Smooth muscle cell (in vitro differentiated cells): Measurements from ENCODE around the gene ZNF606. TPM values are rescaled to one million over a fixed set of nuclear protein-coding genes. Genes with fewer than 3 reads are reported as not detected.

Source experiments
- DNase-seq: peaks from one replicate; lab custom pipeline; 2025; ENCODE audit not compliant: unreplicated experiment; lab: John Stamatoyannopoulos, UW
- H2AFZ ChIP-seq: fragments of 200-600 bp; sonication (generic); 2 replicates; pipeline ENCODE4 v1.6.0; 2016; ENCODE audit warnings: antibody characterized with exemption, low read depth, mild to moderate bottlenecking
- H3F3A ChIP-seq: fragments of 200-600 bp; sonication (generic); 2 replicates; pipeline ENCODE4 v1.6.0; 2017; ENCODE audit warnings: antibody characterized with exemption, low read depth
- H3K27ac ChIP-seq: fragments of 200-600 bp; sonication (generic); 2 replicates; pipeline ENCODE4 v1.5.1; 2016; ENCODE audit warnings: low read depth, mild to moderate bottlenecking
- H3K27me3 ChIP-seq: fragments of 200-600 bp; sonication (generic); 2 replicates; pipeline ENCODE4 v1.6.1; 2016; ENCODE audit warnings: low read depth, mild to moderate bottlenecking
- H3K36me3 ChIP-seq: fragments of 200-600 bp; sonication (generic); 2 replicates; pipeline ENCODE4 v1.5.1; 2016; ENCODE audit warnings: low read depth
- H3K4me1 ChIP-seq: fragments of 200-600 bp; sonication (generic); 2 replicates; pipeline ENCODE4 v1.5.1; 2016; ENCODE audit warnings: low read depth
- H3K4me2 ChIP-seq: fragments of 200-600 bp; sonication (generic); 2 replicates; pipeline ENCODE4 v1.6.0; 2016; ENCODE audit warnings: mild to moderate bottlenecking
- H3K4me3 ChIP-seq: fragments of 200-600 bp; sonication (generic); 2 replicates; pipeline ENCODE4 v1.5.1; 2016; ENCODE audit warnings: mild to moderate bottlenecking
- H3K79me2 ChIP-seq: fragments of 200-600 bp; sonication (generic); 2 replicates; pipeline ENCODE4 v1.6.0; 2016; ENCODE audit warnings: low read depth, mild to moderate bottlenecking
- H3K9ac ChIP-seq: fragments of 200-600 bp; sonication (generic); 2 replicates; pipeline ENCODE4 v1.6.0; 2016; ENCODE audit warnings: low read depth
- H3K9me3 ChIP-seq: fragments of 200-600 bp; sonication (generic); replicated peaks from 2 replicates; pipeline ENCODE4 v1.5.1; 2016; ENCODE audit warnings: low read depth
- H4K20me1 ChIP-seq: fragments of 200-600 bp; sonication (generic); 2 replicates; pipeline ENCODE4 v1.6.0; 2016; ENCODE audit warnings: low read depth
- CTCF ChIP-seq: fragments of 200-600 bp; sonication (generic); IDR thresholded peaks from 2 replicates; pipeline ENCODE4 v1.5.1; 2017; ENCODE audit warnings: borderline replicate concordance, mild to moderate bottlenecking, antibody characterized with exemption; ENCODE audit not compliant: insufficient read depth, poor library complexity, severe bottlenecking
- WGBS: methylation state at CpG from one replicate; pipeline ENCODE4 v1.1.7; 2016; ENCODE audit warnings: low lambda C conversion rate; 5-methylcytosine and 5-hydroxymethylcytosine counted together
- polyA plus RNA-seq: library from polyadenylated mRNA; unstranded; fragments of >200 nt; fragmentation: Nextera tagmentation; extraction: Ambion mirVana; gene quantifications from 2 replicates; pipeline ENCODE4 v1.2.1, GENCODE V29; 2016
- total RNA-seq: library from RNA; depleted of rRNA; stranded (reverse); fragments of >200 nt; gene quantifications from 2 replicates; pipeline ENCODE4 v1.2.3, GENCODE V29; 2014

Gene ZNF606
- total and polyA plus RNA-seq, 2 experiments from 2014 or later: 5.2 to 18.6 TPM

- Histone ChIP-seq H3K9me3 (peaks cover 13% of the 10 kb centered on the region), H3K79me2 (no peaks in the 10 kb centered on the region), H2AFZ (no peak overlapping the region), H3K4me2 (no peak overlapping the region), H3K27ac (no peak overlapping the region), H3K36me3 (no peaks in the 10 kb centered on the region), H3K4me1 (no peaks in the 10 kb centered on the region), H4K20me1 (no peaks in the 10 kb centered on the region), H3F3A (no peaks in the 10 kb centered on the region), H3K4me3 (no peak overlapping the region), H3K27me3 (no peaks in the 10 kb centered on the region), H3K9ac (no peak overlapping the region)
- no peak for TF ChIP-seq CTCF
- 87% methylated on average over 4 of the region's 4 CpGs for WGBS
- DNase-seq: no peak
These were observed 47.6 kb downstream of the ZNF606 start for GRCh38 chr19:57954996-57955395.

GRCh38 chr19:57949702-57950101 lies 52.9 kb downstream of the ZNF606 start:
- H3K36me3 ChIP-seq: no peaks in the 10 kb centered on the region
- no peaks in the 10 kb centered on the region for H3K9me3 ChIP-seq
- no peaks in the 10 kb centered on the region for H4K20me1 ChIP-seq
- H3K27ac ChIP-seq: no peak overlapping the region
- H3K4me1 ChIP-seq: peaks cover 7% of the 10 kb centered on the region
- no peak for TF ChIP-seq CTCF
- WGBS: 85% methylated on average over 12 of the region's 12 CpGs
- H2AFZ ChIP-seq: no peak overlapping the region
- no peaks in the 10 kb centered on the region for H3F3A ChIP-seq
- no peak overlapping the region for H3K4me2 ChIP-seq
- H3K9ac ChIP-seq: no peak overlapping the region
- peaks cover 25% of the 10 kb centered on the region for H3K79me2 ChIP-seq
- H3K4me3 ChIP-seq: no peak overlapping the region
- DNase-seq: no peak
- no peaks in the 10 kb centered on the region for H3K27me3 ChIP-seq

- Histone ChIP-seq H2AFZ (no peak overlapping the region), H3K27me3 (no peaks in the 10 kb centered on the region), H3K9me3 (no peaks in the 10 kb centered on the region), H3K36me3 (no peaks in the 10 kb centered on the region), H3K9ac (no peak overlapping the region), H3K4me2 (no peak overlapping the region), H3K4me3 (no peak overlapping the region), H3F3A (no peaks in the 10 kb centered on the region), H3K4me1 (peaks cover 7% of the 10 kb centered on the region), H3K79me2 (peaks cover 28% of the 10 kb centered on the region), H3K27ac (no peak overlapping the region), H4K20me1 (no peaks in the 10 kb centered on the region)
- 92% methylated on average over 18 of the region's 24 CpGs for WGBS
- no peak for DNase-seq
- TF ChIP-seq CTCF: no peak
These were observed 53.3 kb downstream of the ZNF606 start for GRCh38 chr19:57949296-57949695.

GRCh38 chr19:57947419-57948134 lies 55.0 kb downstream of the ZNF606 start, which contains the start of gene ZNF256:
Gene ZNF256 (minus strand): TSS chr19:57947706. CDS start chr19:57947474, 232 bp downstream.
- H4K20me1 ChIP-seq: no peaks in the 10 kb centered on the region
- H3K79me2 ChIP-seq: peaks cover 41% of the 10 kb centered on the region
- H3F3A ChIP-seq: no peaks in the 10 kb centered on the region
- DNase-seq: peak; percentile 69
- peak; percentile 58 for TF ChIP-seq CTCF
- peak within 1 kb of the TSS; percentile 96 for H3K4me2 ChIP-seq
- H2AFZ ChIP-seq: peak within 1 kb of the TSS; percentile 64
- peaks cover 7% of the 10 kb centered on the region for H3K4me1 ChIP-seq
- peaks cover 10% of the 10 kb centered on the region for H3K36me3 ChIP-seq
- peak within 1 kb of the TSS; percentile 45 for H3K27ac ChIP-seq
- H3K4me3 ChIP-seq: peak within 1 kb of the TSS; percentile 90
- no peaks in the 10 kb centered on the region for H3K27me3 ChIP-seq
- H3K9ac ChIP-seq: peak within 1 kb of the TSS; percentile 94
- 10% methylated on average over 53 of the region's 54 CpGs for WGBS
- no peaks in the 10 kb centered on the region for H3K9me3 ChIP-seq
